ENCODE results near the gene SFTA2.
A peak's percentile ranks its signal among the peaks of the same experiment; 100 is the strongest.
"Not testable (repeated sequence)": the region's sequence is repeated elsewhere in the genome, so short reads cannot be mapped to it uniquely, and the experiment has no call there.

SFTA2 gene

DNA sequence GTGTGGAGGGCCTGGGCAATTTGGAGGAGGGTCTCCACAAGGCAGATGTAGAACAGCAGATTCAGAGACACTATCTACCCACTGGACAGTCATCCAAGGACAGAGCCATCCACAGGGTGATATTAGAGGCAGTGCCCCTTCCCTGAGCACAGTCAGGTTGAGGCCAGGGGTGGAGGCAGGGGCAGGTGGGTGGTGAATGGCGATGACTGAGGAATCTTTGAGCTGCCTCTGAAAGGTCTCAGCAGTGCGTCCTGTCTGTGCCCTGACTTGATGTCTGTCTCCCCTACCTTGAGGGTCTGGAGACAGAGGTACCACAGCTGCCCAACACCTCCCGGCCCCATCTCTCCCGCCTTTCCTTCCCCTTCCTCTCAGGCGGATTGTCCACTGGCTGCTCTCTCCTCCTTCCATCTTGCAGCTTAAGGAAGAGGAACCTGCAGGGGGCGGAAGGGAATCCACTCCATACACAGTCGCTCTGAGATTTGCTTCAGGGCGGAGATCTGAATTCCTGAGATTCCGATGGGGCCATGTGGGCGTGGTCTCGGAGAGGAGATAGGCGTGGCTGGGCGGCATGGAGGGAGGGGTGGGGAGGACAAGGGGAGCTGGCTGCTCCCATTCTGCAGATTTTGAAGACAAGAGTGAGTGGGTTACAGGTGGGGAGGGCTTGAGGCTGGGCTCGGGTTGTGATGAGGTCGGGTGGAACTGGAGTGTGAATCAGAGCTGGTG, 10.5 kb upstream of the SFTA2 start:
- DNase-seq: peak; percentile 78

DNA sequence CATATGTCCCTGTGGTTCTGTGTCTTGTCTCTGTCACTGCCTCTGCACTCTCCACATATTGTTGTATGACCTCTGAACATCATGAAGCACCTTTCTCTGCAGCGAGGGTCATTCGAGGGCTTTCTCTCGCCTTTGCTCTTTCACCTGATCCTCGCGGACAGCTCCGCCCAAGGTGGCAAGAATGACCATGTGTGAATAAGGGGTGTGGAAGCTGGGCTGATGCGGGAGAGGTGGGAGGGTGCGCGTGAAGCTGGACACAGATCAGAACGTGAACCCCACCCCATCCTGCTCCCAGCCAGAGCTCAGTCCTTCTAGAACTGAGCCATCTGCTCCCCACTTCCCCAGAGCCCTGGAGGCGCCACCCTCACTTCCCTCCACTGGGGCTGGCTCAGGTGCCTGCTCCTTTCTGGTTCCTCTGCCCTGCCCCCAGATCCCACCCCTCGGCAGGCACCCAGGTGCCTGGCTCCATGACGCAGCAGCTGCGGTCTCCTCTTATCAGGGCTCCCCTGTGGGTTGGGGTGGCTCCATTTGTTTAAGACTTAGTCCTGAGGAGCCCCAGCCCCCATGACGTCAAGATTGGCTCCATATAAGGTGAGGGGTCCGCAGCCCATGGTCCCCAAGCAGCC, 8.5 kb upstream of the SFTA2 start, which contains the start of gene MUCL3:
TSS of gene MUCL3 (plus strand) at position 613 of the 626 bp plus-strand sequence. CDS start 27 bp downstream, outside the sequence.
- no peak for DNase-seq

DNA sequence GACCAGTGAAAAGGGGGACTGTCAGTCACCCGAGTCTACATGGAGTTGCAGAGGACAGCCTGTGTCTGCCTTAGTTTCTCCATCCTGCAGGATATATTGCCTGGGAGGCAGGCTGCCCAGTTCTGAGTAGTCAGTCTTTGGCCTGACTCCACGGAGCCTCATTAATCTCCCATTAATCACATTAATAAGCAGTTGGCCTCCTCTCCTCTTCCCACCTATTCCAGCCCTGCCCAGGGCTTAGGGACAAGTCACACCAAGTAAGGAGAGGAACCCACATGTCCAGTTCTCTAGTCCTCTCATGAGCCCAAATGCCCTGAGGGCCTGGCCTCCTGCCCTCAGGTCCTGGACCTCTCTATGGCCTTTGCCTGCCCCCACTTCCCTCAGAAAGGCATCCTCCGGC, 7.5 kb upstream of the SFTA2 start:
- no peak for DNase-seq

DNA sequence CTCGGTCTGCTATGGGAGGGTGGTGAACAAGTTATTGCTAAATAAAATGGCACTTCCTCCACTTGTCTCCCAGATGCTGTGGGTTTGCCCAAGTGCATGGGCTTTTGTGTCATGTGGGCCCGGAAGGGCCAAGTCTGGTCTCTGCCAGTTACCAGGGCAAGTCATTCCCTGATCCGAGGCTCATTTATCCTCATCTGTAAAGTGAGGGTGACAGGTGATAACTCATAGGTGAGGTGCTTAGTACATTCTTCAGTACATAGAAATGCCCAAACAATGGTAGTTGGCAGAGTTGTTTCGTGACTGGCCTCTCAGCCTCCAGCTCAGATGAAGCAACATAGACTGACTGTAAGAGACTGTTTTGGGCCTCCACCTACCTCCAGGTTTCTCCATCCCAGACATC, 6.8 kb upstream of the SFTA2 start:
- no peak for DNase-seq

DNA sequence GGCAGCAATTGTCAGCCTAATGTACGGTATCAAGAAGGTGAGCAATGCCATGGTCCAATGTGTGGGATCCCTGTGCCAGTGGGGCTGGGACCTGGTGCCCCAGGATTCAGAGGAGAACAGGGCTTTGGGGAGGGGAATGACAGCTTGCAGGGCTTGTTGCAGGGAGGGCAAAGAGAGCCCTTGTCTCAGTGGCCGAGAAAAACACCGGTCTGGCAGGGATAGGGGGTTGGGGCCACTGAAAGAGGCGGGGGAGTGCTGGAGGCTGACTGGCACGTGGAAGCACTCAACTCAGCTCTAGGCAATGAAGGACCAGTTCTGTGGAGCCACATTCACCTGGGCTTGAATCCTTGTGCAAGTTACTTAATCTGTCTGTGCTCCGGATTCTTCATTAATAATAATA, 5.3 kb upstream of the SFTA2 start:
- no peak for DNase-seq

DNA sequence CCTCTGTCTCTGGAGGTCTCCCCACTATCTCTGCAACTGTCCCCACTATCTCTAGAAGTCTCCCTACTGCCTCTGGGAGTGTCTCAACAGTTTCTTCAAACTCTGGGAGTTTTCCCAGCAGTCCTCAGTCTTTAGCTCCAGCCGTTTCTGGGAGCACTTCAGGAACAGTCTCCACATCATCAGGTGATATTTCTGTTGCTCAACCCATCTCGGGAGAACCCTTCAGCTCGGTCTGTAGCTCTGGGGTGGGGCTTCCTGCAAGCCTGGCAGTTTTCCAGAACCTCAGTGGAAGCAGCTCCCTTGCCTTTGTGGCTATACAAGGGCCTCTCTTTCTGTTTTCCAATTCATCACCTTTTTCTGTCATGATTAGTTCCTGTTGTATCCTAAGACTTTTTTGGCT, 3.0 kb upstream of the SFTA2 start:
- DNase-seq: no peak

DNA sequence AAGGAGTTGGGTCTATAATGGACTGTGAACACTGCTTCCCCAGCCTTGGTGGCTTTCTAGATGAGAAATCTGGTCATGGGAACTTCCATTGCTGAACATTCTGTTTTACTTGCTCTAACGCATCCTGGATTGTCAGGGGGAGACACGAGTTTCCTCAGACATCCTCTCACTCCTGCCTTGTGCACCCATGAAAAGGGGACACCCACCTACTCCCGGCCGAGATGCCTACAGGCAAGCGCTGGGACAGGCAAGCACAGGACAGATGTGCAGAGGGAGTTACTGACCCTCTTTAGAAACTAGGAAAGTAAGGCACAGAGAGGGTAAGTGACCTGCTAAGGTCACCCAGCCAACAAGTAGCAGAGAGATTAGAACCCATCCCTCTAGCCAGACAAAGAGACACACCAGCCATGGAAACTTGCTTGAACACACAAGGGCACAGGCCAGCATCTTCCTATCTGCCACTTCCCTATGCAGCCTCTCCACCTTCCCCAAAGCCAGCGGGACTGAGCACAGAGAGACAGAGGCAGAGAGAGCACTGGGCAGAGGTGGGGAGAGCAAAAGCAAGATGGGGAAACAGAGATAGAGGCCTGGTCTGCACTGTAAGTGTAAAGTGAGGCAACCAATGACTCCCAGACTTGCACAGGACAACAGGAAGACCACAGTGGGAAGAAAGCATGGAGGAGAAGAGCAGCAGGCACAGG, 845 bp upstream of the SFTA2 start:
- DNase-seq: no peak

DNA sequence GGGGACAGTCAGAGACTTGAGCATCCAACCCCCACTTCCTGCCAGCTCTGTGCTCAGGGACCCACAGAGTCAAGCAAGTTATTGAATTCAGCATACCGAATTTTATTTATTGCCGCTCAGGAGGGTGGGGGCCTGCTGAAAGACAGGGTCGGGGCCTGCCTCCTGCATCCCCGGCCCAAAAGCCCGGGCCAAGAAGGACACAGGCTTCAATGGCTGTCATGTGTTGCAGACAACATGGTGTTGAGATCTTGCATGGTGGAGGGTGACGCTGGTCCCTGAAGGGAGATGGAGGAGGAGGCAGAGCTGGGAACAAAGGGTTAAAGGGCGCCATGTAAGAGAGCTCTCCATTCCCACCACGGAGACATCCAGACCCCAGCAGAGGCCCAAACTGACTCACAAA, 698 bp downstream of the SFTA2 start:
- no peak for DNase-seq

DNA sequence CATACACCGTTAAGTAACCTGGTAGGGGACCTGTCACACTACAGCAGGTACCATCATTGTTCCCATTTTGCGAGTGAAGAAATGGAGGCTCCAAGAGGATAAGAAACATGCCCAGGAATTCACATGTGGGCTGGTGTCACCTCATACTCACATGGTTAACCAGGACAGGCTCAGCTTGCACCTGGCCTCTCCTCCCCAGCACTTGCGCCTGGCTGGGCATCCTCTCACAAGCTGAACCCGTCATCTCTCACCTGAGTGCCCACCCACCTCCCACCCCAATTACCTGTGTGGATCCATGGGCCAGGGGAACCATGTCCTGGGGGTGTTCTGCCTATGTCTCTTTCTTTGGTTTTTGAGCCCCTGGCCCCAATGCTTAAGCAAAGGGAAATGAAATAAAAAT, 1.5 kb downstream of the SFTA2 start:
- DNase-seq: no peak

DNA sequence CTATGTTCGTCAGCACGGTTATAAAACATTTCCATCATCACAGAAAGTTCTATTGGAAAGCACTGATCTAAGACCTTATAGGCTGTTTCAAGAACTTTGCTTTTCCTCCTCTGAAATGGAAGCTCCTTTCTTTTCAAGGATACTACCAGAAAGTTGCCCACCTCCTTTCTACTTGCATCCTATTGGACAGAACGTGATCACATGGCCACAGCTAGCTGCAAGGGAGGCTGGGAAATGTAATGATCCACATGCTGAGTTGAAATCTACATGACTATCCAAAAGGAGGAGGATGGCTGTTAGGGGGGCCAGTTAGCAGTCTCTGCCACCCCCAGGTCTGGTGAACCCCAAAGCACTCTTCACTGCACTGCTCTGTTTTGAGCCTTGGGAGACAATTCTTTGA, 3.3 kb downstream of the SFTA2 start:
- no peak for DNase-seq

DNA sequence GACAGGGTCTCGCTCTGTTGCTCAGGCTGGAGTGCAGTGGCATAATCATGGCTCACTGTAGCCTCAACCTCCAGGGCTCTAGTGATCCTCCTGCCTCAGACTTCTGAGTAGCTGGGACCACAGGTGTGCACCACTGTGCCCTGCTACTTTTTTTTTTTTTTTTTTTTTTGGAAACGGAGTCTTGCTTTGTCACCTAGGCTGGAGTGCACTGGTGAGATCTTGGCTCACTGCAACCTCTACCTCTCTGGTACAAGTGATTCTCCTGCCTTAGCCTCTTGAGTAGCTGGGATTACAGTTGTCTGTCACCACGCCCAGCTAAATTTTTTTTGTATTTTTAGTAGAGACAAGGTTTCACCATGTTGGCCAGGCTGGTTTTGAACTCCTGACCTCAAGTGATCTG, 4.9 kb downstream of the SFTA2 start:
- DNase-seq: not testable (repeated sequence)

DNA sequence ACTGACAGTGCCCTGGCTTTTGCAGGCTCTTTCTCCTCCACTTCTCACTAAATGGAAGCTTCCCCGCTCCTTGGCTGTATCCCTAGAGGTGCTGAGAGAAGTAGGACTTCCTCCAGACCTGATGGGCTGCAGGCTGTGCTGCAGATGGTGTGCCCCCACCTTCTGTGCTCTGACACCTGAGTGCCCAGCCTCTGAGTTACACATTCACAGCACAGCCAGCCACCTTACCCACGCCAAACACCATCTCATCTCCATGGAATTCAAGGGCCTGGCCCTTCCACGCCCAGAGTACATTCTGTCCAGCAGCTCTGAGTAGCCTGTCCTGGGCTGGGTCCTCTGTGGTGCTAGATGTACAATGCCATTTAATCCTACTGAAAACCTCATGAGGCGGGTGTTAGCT, 5.3 kb downstream of the SFTA2 start:
- DNase-seq: peak; percentile 47

DNA sequence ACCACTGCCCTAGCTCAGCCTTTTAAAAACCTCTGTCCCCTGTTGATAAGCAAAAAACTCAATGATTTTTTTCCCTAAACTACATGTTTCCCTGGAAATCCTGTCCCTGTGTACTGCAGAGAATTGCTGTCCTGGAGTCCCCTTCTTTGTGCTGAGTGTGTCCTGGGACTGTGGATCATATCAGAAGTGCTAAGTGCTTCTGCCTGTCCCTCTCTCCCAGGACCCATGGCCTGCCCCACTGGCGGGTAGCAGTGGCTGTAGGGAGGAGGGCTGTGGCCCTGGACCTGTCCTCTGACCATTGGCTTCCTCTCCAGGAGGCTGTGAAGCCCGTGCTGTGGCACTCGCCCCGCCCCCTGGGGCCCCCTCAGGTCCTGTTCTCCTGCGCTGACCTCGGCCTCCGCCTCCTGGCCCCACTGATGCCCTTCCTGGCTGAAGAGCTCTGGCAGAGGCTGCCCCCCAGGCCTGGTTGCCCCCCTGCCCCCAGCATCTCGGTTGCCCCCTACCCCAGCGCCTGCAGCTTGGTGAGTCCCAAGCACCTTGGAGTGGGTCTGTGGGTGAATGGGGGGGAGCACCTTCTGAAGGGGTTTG, 7.8 kb downstream of the SFTA2 start:
- DNase-seq: not testable (repeated sequence)

DNA sequence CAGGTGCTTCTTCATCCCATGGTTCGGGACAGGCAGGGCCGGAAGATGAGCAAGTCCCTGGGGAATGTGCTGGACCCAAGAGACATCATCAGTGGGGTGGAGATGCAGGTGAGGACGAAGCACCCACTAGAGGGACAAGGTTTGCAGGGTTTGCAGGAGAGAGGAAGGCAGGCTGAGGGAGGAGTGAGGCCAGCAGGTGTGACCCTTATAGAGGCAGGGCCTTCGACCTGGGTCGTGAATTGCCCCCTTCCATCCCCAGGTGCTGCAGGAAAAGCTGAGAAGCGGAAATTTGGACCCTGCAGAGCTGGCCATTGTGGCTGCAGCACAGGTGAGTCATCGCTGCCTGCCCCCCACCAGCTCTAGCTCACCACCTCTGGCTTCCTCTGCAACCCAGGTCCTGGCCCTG, 9.5 kb downstream of the SFTA2 start:
- no peak for DNase-seq

DNA sequence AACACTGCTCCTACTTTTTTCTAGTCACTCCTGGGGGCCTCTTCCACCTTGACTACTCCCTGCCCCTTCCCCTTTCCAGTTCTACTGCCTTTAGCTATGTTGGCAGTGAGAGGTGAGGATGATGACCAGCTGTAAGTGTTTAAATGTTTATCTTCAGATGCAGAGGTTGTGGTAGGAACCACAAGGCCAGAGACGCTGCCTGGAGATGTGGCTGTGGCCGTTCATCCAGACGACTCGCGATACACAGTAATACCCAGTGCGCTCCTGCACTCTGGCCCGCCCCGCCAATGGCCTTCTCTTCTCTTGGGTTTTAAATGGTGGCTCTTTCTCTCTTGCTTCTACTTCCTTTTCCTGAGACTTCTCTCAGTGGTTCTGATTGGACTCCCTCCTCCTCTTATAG, 13.3 kb downstream of the SFTA2 start:
- DNase-seq: no peak

DNA sequence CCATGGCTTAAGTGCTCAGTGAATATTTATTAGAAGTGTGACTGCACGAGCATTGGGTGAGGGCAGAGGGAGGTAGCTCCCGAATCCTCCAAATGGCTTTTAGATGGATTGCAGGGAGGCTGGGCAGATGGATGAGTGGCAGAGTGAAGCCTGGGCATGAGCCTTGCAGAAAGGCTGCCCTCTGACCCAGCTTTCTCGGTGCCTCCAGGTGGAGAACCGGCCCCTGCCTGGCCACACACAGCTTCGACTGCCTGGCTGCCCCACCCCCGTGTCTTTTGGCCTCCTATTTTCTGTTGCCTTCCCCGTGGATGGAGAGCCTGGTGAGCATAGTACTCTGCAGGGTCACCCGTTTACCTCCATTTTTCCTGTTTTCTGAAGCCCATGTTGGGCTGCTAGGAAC, 14.5 kb downstream of the SFTA2 start:
- no peak for DNase-seq

DNA sequence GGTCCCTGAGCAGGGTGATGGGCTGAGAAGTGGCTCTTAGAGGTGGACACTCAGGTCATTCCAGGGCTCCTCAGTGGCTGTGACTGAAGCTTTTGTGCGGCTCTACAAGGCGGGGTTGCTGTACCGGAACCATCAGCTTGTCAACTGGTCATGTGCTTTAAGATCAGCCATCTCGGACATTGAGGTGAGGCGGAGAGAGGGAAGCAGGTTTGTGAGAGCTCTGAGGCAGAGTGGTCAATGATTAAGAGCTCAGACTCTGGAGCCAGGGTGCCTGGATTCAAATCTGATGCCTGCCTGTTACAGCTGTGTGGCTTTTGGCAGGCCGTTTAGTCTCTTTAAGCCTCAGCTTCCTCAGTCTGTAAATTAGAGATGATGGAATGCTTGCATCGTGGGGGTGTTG, 14.9 kb downstream of the SFTA2 start:
- DNase-seq: no peak

DNA sequence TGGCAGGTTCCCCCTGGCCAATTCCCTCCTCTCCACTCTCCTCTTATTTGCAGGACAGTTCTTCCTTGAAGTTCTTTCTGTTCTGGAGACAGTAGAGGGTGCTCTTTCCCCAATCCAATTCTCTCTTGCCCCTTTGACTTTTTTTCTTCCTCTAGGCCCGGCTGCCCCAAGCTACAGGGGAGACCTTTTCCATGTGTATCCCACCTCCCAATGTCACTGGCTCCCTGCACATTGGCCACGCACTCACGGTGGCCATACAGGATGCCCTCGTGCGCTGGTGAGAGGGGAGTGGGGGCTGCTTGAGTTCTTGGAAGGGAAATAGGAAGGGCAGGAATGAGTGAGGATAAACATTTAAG, 16.4 kb downstream of the SFTA2 start:
- DNase-seq: peak; percentile 71

DNA sequence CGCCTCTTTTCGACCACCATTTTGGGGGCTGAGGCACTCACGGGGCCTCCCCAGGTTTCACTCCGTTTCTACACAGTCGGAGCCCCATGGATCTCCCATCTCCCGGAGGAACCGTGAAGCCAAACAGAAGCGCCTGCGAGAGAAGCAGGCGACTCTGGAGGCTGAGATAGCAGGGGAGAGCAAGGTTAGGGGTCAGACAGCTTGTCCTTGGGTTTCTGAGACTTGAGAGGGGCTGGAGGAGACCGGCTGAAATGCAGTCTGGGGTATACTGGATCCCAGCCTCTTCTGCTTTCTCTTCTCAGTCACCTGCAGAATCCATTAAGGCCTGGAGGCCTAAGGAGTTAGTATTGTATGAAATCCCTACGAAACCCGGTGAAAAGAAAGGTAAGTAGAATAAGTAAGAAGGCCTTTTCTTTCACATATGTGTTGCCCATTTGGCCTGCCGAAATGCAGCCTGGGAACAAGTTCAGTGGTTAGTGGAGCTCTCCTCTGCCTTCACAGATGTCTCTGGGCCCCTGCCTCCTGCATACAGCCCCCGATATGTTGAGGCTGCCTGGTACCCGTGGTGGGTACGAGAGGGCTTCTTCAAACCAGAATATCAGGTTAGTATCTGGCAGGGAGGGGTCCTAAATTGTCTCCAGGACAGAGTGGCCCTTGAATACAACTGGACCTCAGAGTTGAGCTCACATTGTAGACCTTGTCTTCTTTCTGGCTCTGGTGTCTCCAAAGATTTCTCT, 16.9 kb downstream of the SFTA2 start:
- DNase-seq: no peak

DNA sequence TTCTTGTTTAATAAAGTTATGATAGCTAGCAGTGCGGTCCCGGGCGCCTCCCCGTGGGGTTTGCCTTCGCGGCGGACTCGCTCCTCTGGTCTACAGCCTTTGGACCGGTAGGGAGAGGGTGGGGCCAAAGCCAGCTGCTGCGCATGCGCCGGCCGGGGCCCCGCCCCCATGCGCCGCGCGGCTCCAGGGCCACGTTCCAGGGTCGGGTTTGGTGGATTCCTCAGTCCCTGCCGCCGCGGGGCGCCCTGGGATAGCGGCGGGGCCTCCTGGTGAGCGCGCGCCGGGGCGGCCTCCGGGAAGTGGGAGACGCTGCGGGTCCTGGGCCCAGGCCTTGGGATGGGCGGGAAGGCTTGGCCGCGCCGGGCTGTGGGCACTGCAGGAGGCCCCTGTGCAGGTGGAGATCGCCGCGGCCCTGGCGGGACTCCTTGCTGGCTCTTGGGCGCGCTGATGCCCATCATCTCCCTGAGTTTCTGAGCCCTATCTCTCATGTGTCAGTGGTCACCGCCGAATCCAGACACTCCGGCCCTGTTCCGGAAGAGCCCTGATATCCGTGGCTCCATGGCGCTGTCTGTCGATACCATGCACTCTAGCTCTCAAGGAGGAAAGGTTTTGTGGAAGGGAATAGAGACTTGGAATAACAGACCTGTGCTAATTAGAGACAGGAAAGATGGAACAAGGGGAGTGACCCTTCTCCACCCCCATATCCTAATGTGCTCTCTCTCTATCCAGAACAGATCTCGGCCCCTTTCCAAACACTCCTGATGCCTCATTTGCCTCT, 17.7 kb downstream of the SFTA2 start, which contains the start of gene VARS2:
TSS of gene VARS2 (plus strand) at position 163 of the 778 bp plus-strand sequence. CDS start at position 762, 599 bp downstream.
- DNase-seq: peak; percentile 83

DNA sequence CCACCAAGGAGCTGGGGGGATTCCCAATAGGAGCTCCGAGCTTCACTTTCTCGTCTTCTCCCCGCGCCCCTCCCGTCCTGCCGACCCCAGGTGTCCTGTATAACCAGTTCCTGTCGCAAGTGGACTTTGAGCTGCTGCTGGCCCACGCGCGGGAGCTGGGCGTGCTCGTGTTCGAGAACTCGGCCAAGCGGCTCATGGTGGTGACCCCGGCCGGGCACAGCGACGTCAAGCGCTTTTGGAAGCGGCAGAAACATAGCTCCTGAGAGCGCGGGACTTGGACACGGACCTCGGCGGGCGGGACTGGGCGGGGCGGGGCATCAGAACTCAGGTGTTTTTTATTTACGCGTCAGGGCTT, 18.3 kb downstream of the SFTA2 start:
- no peak for DNase-seq

Measured in kidney glomerular epithelial cell (primary cell).